ENCODE measurements around the gene CYSLTR2.

CYSLTR2 gene

GRCh38 chr13:48749144-48749543 lies 95.4 kb downstream of the CYSLTR2 start:
- no peak for DNase-seq

- DNase-seq = peak; percentile 91
Observed at GRCh38 chr13:48749699-48750473, 96.2 kb downstream of the CYSLTR2 start.

GRCh38 chr13:48750588-48751383 lies 97.1 kb downstream of the CYSLTR2 start:
- DNase-seq = no peak

- no peak for DNase-seq
Observed at GRCh38 chr13:48760626-48761025, 106.9 kb downstream of the CYSLTR2 start.

All from amniotic stem cell (primary cell).